Measurements from ENCODE around the gene RIOK1.

Gene RIOK1

GRCh38 chr6:7432391-7433120, 42.9 kb downstream of the RIOK1 start:
- no peaks in the 10 kb centered on the region for H3K4me1 ChIP-seq (ENCODE audit: low read length)
- no peaks in the 10 kb centered on the region for H3F3A ChIP-seq (ENCODE audit: insufficient read depth, low read length)
- no peaks in the 10 kb centered on the region for H3K79me2 ChIP-seq (ENCODE audit: low read length)
- no peak overlapping the region for H3K4me3 ChIP-seq (ENCODE audit: low read length)
- H3K36me3 ChIP-seq (replicated peaks; ENCODE audit: insufficient read depth, low read length) = no peaks in the 10 kb centered on the region
- H4K20me1 ChIP-seq (ENCODE audit: insufficient read depth, low read length) = no peaks in the 10 kb centered on the region
- TF ChIP-seq EZH2phosphoT487 (IDR thresholded peaks at IDR 0.05; ENCODE audit: low read length) (no peak), EZH2 (optimal IDR thresholded peaks at IDR 0.05; ENCODE audit: low read depth, low read length) (no peak)
- TF ChIP-seq, protein P1, sequence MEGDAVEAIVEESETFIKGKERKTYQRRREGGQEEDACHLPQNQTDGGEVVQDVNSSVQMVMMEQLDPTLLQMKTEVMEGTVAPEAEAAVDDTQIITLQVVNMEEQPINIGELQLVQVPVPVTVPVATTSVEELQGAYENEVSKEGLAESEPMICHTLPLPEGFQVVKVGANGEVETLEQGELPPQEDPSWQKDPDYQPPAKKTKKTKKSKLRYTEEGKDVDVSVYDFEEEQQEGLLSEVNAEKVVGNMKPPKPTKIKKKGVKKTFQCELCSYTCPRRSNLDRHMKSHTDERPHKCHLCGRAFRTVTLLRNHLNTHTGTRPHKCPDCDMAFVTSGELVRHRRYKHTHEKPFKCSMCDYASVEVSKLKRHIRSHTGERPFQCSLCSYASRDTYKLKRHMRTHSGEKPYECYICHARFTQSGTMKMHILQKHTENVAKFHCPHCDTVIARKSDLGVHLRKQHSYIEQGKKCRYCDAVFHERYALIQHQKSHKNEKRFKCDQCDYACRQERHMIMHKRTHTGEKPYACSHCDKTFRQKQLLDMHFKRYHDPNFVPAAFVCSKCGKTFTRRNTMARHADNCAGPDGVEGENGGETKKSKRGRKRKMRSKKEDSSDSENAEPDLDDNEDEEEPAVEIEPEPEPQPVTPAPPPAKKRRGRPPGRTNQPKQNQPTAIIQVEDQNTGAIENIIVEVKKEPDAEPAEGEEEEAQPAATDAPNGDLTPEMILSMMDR (IDR thresholded peaks at IDR 0.05; ENCODE audit: low read length) = no peak
- no peak overlapping the region for H3K4me2 ChIP-seq (ENCODE audit: low read depth, low read length)
- no peak overlapping the region for H3K9ac ChIP-seq (ENCODE audit: low read length)
- no peaks in the 10 kb centered on the region for H3K9me3 ChIP-seq (replicated peaks; ENCODE audit: insufficient read depth, low read length)
- no peaks in the 10 kb centered on the region for H3K27me3 ChIP-seq (replicated peaks; ENCODE audit: insufficient read depth, low read length)
- no peak for DNase-seq
- no peak overlapping the region for H3K27ac ChIP-seq (ENCODE audit: low read length)
- H3K9me2 ChIP-seq (replicated peaks; ENCODE audit: insufficient read depth, low read length) = no peaks in the 10 kb centered on the region
- no peak overlapping the region for H2AFZ ChIP-seq (ENCODE audit: low read length)

- no peaks in the 10 kb centered on the region for H4K20me1 ChIP-seq (ENCODE audit: insufficient read depth, low read length)
- H3K9me3 ChIP-seq (replicated peaks; ENCODE audit: insufficient read depth, low read length) = no peaks in the 10 kb centered on the region
- no peaks in the 10 kb centered on the region for H3K36me3 ChIP-seq (replicated peaks; ENCODE audit: insufficient read depth, low read length)
- no peak overlapping the region for H3K4me3 ChIP-seq (ENCODE audit: low read length)
- TF ChIP-seq, protein P1 (IDR thresholded peaks at IDR 0.05; ENCODE audit: low read length) = no peak
- TF ChIP-seq EZH2 (optimal IDR thresholded peaks at IDR 0.05; ENCODE audit: low read depth, low read length) = no peak
- TF ChIP-seq EZH2phosphoT487 (IDR thresholded peaks at IDR 0.05; ENCODE audit: low read length) = no peak
- H3K9me2 ChIP-seq (replicated peaks; ENCODE audit: insufficient read depth, low read length) = no peaks in the 10 kb centered on the region
- no peaks in the 10 kb centered on the region for H3K79me2 ChIP-seq (ENCODE audit: low read length)
- no peak overlapping the region for H3K4me2 ChIP-seq (ENCODE audit: low read depth, low read length)
- no peaks in the 10 kb centered on the region for H3F3A ChIP-seq (ENCODE audit: insufficient read depth, low read length)
- DNase-seq = no peak
- no peaks in the 10 kb centered on the region for H3K27me3 ChIP-seq (replicated peaks; ENCODE audit: insufficient read depth, low read length)
- H3K27ac ChIP-seq (ENCODE audit: low read length) = no peak overlapping the region
- no peaks in the 10 kb centered on the region for H3K4me1 ChIP-seq (ENCODE audit: low read length)
- no peak overlapping the region for H2AFZ ChIP-seq (ENCODE audit: low read length)
- no peak overlapping the region for H3K9ac ChIP-seq (ENCODE audit: low read length)
These were observed 43.6 kb downstream of the RIOK1 start for GRCh38 chr6:7433121-7433617.

- no peak for TF ChIP-seq EZH2 (optimal IDR thresholded peaks at IDR 0.05; ENCODE audit: low read depth, low read length)
- TF ChIP-seq EZH2phosphoT487 (IDR thresholded peaks at IDR 0.05; ENCODE audit: low read length) = no peak
- TF ChIP-seq, protein P1 (IDR thresholded peaks at IDR 0.05; ENCODE audit: low read length) = no peak
- H3K27ac ChIP-seq (ENCODE audit: low read length) = no peak overlapping the region
- H3K79me2 ChIP-seq (ENCODE audit: low read length) = no peaks in the 10 kb centered on the region
- no peaks in the 10 kb centered on the region for H3F3A ChIP-seq (ENCODE audit: insufficient read depth, low read length)
- no peak for DNase-seq
- no peaks in the 10 kb centered on the region for H3K36me3 ChIP-seq (replicated peaks; ENCODE audit: insufficient read depth, low read length)
- no peak overlapping the region for H2AFZ ChIP-seq (ENCODE audit: low read length)
- no peak overlapping the region for H3K9ac ChIP-seq (ENCODE audit: low read length)
- no peaks in the 10 kb centered on the region for H3K4me1 ChIP-seq (ENCODE audit: low read length)
- H3K27me3 ChIP-seq (replicated peaks; ENCODE audit: insufficient read depth, low read length) = no peaks in the 10 kb centered on the region
- no peaks in the 10 kb centered on the region for H3K9me3 ChIP-seq (replicated peaks; ENCODE audit: insufficient read depth, low read length)
- no peak overlapping the region for H3K4me3 ChIP-seq (ENCODE audit: low read length)
- H3K9me2 ChIP-seq (replicated peaks; ENCODE audit: insufficient read depth, low read length) = no peaks in the 10 kb centered on the region
- H3K4me2 ChIP-seq (ENCODE audit: low read depth, low read length) = no peak overlapping the region
- H4K20me1 ChIP-seq (ENCODE audit: insufficient read depth, low read length) = no peaks in the 10 kb centered on the region
These were observed 45.1 kb downstream of the RIOK1 start for GRCh38 chr6:7434672-7435071.

All from MM.1S (cell line).